Gastrocnemius medialis (tissue), 4 donors: ENCODE measurements around the gene UBE3A. TPM values are rescaled to one million over a fixed set of nuclear protein-coding genes. Genes with fewer than 3 reads are reported as not detected.

Source experiments
- ATAC-seq, 2 donors: fragments of 150-250 bp; one replicate each; pipeline ENCODE4 v1.9.1; 2016
- DNase-seq, 2 donors: peaks; one replicate each; pipeline ENCODE4 v3.0.0-alpha.2; 2019
- H3K27ac ChIP-seq, 4 donors: fragments of 200-600 bp; sonication (generic); 1 replicate in 1 of 4; 2 replicates in 3 of 4; pipeline ENCODE4 v1.5.1; 2016 to 2018; ENCODE audit warnings: mild to moderate bottlenecking in 2 of 4, moderate library complexity in 1 of 4
- H3K27me3 ChIP-seq, 3 donors: fragments of 200-600 bp; sonication (generic) in 2 of 3; 1 replicate in 1 of 3; 2 replicates in 2 of 3; pipeline versions ENCODE4 v1.5.1 to v1.6.0; 2016 to 2019; ENCODE audit warnings: mild to moderate bottlenecking in 1 of 3, moderate library complexity in 1 of 3
- H3K36me3 ChIP-seq, 2 donors: fragments of 200-600 bp; sonication (generic) in 1 of 2; one replicate each; pipeline ENCODE4 v1.5.1; 2017 to 2018
- H3K4me1 ChIP-seq, 2 donors: fragments of 200-600 bp; sonication (generic) in 1 of 2; one replicate each; pipeline ENCODE4 v1.5.1; 2016 to 2017; ENCODE audit warnings: mild to moderate bottlenecking in 2 of 2
- H3K4me3 ChIP-seq, 4 donors: fragments of 200-600 bp; sonication (generic) in 3 of 4; 1 replicate in 1 of 4; 2 replicates in 3 of 4; pipeline ENCODE4 v1.5.1; 2016 to 2019; ENCODE audit warnings: mild to moderate bottlenecking in 2 of 4
- H3K9me3 ChIP-seq, 3 donors: fragments of 200-600 bp; sonication (generic) in 2 of 3; 1 replicate in 1 of 3; 2 replicates in 2 of 3; pipeline ENCODE4 v1.5.1; 2016 to 2019
- POLR2A ChIP-seq, 2 donors: fragments of 450-650 bp; IDR thresholded peaks; one replicate each; pipeline ENCODE4 v1.6.1; 2017; ENCODE audit warnings: antibody characterized with exemption in 2 of 2, mild to moderate bottlenecking in 2 of 2, moderate library complexity in 2 of 2
- in situ Hi-C, 4 donors: fragments of 200-750 bp; cut with MboI; loops; one replicate each; pipeline versions ENCODE4 v1.15.0 to v1.8.0; 2017; ENCODE audit warnings: low sequenced_read_pairs in 4 of 4
- intact Hi-C: fragments of 100-400 bp; cut with DNase I; formaldehyde crosslinking; loops from one replicate; pipeline ENCODE4 v1.15.1; 2023; ENCODE audit warnings: low total_unique reads
- total RNA-seq, 4 donors: library from RNA; depleted of rRNA; stranded (reverse); fragments of >200 nt; gene quantifications; one replicate each; pipeline versions ENCODE4 v1.1.0 to v1.2.3, GENCODE V29; 2016
- TF ChIP-seq, protein P1 (sequence below), 5 experiments: fragments of 450-650 bp in 3 of 5; fragments of 200-600 bp in 2 of 5; sonication (generic) in 2 of 5; IDR thresholded peaks in 4 of 5; conservative IDR thresholded peaks in 1 of 5; 1 replicate in 4 of 5; 2 replicates in 1 of 5; pipeline ENCODE4 v1.5.1; 2016 to 2019; ENCODE audit warnings: antibody characterized with exemption in 5 of 5, mild to moderate bottlenecking in 3 of 5, moderate library complexity in 3 of 5

Gene UBE3A
- total RNA-seq: 100 to 1,000 TPM; 107 to 154 (median 130) TPM

GRCh38 chr15:25438601-25439368 is at the start of gene UBE3A:
TSS of gene UBE3A (minus strand) at chr15:25439024. CDS start at chr15:25409107, 29,917 bp downstream.
- intact Hi-C loops (loop anchor here (1.0 to 5.0 kb wide), 6 partner anchors 41 to 481 kb away; no protein-coding TSS in a partner anchor), in situ Hi-C loops (loop anchor here in 2 of 4 donors (10.0 kb wide), 2 partner anchors 94 to 304 kb away; no protein-coding TSS in a partner anchor)
- ATAC-seq (peak; percentile 85 to 91), DNase-seq (peak; percentile 83 to 90)
- H3K4me1 ChIP-seq: peaks cover 38 to 39% of the 10 kb centered on the region in 2 donors
- TF ChIP-seq, protein P1, sequence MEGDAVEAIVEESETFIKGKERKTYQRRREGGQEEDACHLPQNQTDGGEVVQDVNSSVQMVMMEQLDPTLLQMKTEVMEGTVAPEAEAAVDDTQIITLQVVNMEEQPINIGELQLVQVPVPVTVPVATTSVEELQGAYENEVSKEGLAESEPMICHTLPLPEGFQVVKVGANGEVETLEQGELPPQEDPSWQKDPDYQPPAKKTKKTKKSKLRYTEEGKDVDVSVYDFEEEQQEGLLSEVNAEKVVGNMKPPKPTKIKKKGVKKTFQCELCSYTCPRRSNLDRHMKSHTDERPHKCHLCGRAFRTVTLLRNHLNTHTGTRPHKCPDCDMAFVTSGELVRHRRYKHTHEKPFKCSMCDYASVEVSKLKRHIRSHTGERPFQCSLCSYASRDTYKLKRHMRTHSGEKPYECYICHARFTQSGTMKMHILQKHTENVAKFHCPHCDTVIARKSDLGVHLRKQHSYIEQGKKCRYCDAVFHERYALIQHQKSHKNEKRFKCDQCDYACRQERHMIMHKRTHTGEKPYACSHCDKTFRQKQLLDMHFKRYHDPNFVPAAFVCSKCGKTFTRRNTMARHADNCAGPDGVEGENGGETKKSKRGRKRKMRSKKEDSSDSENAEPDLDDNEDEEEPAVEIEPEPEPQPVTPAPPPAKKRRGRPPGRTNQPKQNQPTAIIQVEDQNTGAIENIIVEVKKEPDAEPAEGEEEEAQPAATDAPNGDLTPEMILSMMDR (IDR thresholded peaks at IDR 0.05 in 4 of 5, conservative IDR thresholded peaks at IDR 0.05 in 1 of 5): peak; percentile 19 to 57 (median 45)
- TF ChIP-seq POLR2A (IDR thresholded peaks at IDR 0.05): peak; percentile 81 to 90
- H3K36me3 ChIP-seq: no peaks in the 10 kb centered on the region
- H3K9me3 ChIP-seq: no peaks in the 10 kb centered on the region
- H3K4me3 ChIP-seq: peak within 1 kb of the TSS; percentile 85 to 100 (median 96)
- H3K27me3 ChIP-seq: no peaks in the 10 kb centered on the region
- H3K27ac ChIP-seq: peak within 1 kb of the TSS; percentile 91 to 100 (median 100)

DNA sequence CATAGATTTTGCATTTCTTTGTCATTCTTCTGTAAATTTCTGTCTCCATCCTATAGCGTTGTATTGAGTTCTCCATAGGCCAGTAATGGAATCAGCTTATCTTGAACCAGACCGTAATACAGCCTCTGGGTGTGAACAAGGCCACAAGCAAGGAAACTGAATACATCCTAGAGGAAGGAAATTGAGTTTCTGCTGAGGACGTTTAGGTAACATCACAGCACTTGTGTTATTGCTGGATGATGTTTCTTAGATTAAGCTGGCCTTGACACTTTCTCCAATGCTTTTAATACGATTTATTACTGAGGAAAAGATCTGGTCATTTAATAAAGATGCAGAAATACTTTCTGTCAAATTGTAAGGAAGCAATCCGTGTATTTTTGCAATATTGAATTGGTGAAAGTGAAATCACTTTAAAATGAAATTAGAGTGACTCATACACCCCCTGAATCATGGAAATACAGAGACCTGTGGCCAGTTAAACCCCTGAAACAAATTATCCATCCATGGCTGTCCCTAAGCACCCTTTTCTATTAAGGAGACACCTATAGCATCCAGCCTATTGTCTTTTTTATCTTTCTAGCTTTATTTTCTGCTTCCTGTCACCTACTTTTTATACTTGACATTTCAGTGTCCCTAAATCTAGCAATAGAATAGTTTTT is 48.5 kb upstream of the UBE3A start:
- ATAC-seq: no peak
- in situ Hi-C loops: loop anchor here in 1 of 4 donors (25.0 kb wide), 1 partner anchor 350 kb away; no protein-coding TSS in a partner anchor
- TF ChIP-seq POLR2A (IDR thresholded peaks at IDR 0.05): no peak
- TF ChIP-seq, protein P1 (IDR thresholded peaks at IDR 0.05 in 4 of 5, conservative IDR thresholded peaks at IDR 0.05 in 1 of 5): no peak

DNA sequence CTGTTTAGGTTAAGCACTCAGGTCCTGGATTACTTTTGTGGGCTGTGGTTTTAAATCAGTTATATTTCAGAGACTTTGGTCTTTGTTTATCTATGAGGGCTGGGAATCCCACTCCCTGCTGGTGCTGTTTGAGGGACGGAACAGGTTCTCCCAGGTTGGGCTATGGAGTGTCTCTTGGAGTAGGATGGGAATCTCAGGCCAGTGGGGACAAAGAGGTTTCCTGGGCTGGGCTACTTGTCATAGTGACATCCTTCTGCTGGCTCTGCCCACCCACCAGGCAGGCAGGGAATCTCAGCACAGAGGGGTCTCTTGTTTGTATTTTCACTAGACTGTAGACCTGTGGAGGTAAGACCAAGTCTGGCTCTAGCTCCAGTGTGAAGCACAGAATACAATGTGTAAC is 47.2 kb upstream of the UBE3A start:
- peaks cover 0 to 5% (median 0%) of the 10 kb centered on the region in 3 donors for H3K9me3 ChIP-seq
- intact Hi-C loops (no loop called here), in situ Hi-C loops (loop anchor here in 1 of 4 donors (25.0 kb wide), 1 partner anchor 349 kb away; no protein-coding TSS in a partner anchor)
- DNase-seq (no peak), ATAC-seq (no peak)
- no peak for TF ChIP-seq POLR2A (IDR thresholded peaks at IDR 0.05)
- TF ChIP-seq, protein P1 (IDR thresholded peaks at IDR 0.05 in 4 of 5, conservative IDR thresholded peaks at IDR 0.05 in 1 of 5): no peak
- H3K4me1 ChIP-seq: peaks cover 3% of the 10 kb centered on the region in 2 donors
- H3K27me3 ChIP-seq: no peaks in the 10 kb centered on the region
- no peak overlapping the region for H3K27ac ChIP-seq
- no peak overlapping the region for H3K4me3 ChIP-seq
- H3K36me3 ChIP-seq: no peaks in the 10 kb centered on the region

More for the DNA sequence above, 48.5 kb upstream of the UBE3A start:
- H3K36me3 ChIP-seq: no peaks in the 10 kb centered on the region
- DNase-seq: no peak
- intact Hi-C loops: no loop called here
- no peak overlapping the region for H3K27ac ChIP-seq
- H3K4me3 ChIP-seq: no peak overlapping the region
- no peaks in the 10 kb centered on the region for H3K27me3 ChIP-seq
- H3K4me1 ChIP-seq: no peaks in the 10 kb centered on the region
- peaks cover 0 to 11% (median 0%) of the 10 kb centered on the region in 3 donors for H3K9me3 ChIP-seq

GRCh38 chr15:25481208-25481859 is 42.5 kb upstream of the UBE3A start:
- H3K27me3 ChIP-seq: no peaks in the 10 kb centered on the region
- DNase-seq: no peak
- H3K9me3 ChIP-seq: no peaks in the 10 kb centered on the region
- TF ChIP-seq, protein P1 (IDR thresholded peaks at IDR 0.05 in 4 of 5, conservative IDR thresholded peaks at IDR 0.05 in 1 of 5): no peak
- TF ChIP-seq POLR2A (IDR thresholded peaks at IDR 0.05): no peak
- H3K27ac ChIP-seq: no peak overlapping the region
- intact Hi-C loops: no loop called here
- H3K4me1 ChIP-seq: peaks cover 3% of the 10 kb centered on the region in 2 donors
- in situ Hi-C loops: loop anchor here in 1 of 4 donors (25.0 kb wide), 1 partner anchor 344 kb away; no protein-coding TSS in a partner anchor
- ATAC-seq: peak in 1 of 2 donors; percentile 30
- no peaks in the 10 kb centered on the region for H3K36me3 ChIP-seq
- H3K4me3 ChIP-seq: peak overlapping the region; percentile 19 to 43 (median 20)
